NCI-H1105 (cell line): ENCODE results near the gene NKIRAS2.

Experiments used
- DNase-seq: peaks from one replicate; lab custom pipeline; 2025; lab: John Stamatoyannopoulos, UW

NKIRAS2 gene

DNA sequence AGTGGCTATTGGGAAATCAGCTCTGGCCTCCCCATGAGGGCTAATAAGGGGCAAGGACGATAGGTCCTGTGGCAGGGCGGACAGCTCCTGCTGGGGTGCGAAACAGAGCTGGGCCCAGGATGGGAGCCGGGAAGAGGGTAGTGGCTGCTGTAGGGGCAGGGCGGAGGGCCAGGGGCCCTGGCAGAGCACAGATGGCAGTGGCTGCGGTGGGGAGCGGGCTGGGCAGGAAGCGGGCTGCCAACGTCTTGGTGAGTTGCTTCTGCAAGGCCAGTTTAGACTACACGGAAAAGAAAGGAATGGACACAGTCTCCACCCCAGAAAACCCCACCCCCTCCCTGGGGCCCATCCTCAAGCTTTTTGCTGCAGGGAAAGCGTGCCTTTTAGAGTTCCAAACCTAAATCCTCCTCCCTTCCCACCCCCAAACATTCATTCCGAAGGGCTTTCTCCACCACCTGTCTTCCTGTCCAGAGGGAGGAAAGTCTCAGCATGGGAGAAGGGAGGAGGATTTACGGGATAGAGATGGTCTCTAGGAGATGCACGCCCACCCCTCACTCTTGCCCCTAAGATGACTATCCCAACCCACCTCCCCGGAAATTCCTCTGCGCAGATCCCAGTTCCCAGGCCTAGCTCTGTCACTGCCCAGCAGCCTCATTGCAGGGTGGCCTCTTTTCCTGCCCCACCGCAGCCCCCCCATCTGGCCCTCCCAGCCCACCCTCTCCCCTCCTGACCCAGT, 7.1 kb downstream of the NKIRAS2 start:
- DNase-seq: no peak

DNA sequence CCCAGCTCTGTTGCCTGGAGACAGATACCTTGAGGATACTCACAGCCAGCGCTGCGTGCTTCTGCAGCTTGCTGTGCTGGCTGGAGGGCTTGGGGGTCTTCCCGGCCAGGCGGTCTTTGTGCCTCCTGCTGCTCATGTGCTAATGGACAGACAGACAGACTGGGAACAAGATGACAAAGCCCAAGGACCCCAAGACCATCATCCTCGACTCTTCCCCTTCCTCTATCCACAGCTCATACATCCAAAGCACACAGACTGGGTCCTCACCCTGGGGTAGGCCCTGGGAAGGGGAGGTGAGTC, 7.7 kb downstream of the NKIRAS2 start:
- no peak for DNase-seq

DNA sequence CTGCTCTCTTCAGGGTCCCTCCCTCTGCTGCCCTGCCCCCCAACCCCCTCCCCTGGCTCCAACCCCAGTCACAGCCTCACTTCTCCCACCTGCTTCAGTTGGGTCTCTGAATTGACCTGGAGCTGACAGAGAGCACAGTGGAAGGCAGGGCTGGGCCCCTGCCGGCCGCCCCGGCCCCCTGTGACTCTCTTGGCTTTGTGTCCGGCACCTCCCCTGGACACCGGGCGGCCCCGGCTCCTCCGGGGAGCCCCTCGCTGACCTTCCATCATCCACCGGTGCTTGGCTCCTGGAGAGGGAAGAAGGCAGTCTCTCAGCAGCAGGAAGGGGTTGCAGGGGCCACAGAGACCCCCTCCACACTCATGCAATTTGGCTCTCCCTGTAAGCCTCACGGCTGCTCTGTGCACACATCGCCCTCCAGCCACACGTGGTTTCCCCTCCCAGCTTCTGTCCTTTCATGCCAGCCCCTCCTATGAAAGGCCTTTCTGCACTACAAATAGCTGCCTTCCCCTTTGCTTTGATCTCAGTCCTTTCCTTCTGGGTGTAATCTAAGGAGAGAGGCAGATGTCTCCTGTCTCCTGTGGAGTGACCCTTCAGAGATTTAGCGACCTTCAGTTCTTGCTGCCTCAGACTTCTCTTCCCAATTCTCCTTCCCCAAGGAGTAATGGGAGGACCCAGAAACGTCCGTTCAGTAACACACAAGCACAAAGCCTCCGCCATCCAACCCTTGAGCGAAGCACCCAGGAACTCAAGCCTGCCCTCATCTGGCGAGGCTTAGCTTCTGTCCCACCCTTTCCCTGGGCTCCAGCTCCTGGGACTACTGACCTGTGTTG, 8.3 kb downstream of the NKIRAS2 start:
- no peak for DNase-seq

DNA sequence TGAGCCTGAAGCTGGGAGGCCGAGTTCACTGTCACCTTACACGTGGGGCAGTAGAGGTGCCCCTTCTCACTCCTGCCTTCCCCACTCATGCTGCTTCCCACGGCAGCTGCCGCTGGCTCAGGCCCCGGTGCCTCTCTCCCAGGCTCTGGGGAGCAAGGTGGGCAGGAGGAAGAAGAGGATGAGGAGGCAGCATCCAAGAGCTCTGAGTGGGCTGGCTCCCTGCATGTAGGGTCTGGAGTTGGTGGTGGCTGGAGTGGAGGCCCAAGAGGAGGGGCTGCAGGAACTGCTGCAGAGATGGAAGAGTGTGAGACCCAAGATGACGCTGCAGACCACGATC, 8.9 kb downstream of the NKIRAS2 start:
- no peak for DNase-seq

DNA sequence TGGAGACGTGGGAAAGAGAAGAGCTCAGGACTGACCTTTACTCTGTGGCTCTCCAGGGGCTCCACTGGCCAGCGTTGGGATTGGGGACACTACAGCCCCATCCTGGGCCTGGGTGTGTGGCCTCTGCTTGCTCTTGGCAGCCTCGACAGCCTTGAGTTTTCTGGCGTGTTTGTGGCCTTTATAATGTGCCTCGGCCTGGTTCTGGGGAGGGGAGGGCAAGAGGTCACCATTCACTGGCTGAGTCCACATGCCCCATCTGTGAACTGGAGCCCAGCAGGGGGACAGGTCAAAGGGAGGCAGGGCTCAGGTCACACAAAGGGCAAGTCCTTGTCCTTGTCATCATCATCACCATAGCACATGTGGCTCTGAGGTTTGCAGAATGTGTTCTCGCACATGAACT, 11.7 kb downstream of the NKIRAS2 start:
- DNase-seq: no peak

DNA sequence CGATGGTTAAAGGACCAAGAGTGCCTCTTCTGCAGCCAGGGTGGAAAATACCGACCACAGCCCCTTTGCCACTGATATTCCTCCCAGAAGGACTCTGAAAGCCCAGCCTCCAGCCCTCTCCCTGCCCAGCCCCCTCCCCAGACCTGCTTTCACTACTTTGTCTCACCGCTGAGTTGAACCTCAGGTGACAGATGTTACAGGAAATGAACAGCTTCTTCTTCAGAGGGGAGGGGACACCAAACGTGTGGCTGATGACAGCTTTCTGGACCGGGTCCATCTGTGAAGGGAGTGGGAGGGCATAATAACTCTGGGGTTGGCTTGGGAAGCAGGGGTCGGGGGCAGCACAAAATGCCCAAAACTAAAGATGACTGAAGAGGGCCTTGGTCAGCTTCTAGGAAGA, 14.2 kb downstream of the NKIRAS2 start:
- DNase-seq: no peak

DNA sequence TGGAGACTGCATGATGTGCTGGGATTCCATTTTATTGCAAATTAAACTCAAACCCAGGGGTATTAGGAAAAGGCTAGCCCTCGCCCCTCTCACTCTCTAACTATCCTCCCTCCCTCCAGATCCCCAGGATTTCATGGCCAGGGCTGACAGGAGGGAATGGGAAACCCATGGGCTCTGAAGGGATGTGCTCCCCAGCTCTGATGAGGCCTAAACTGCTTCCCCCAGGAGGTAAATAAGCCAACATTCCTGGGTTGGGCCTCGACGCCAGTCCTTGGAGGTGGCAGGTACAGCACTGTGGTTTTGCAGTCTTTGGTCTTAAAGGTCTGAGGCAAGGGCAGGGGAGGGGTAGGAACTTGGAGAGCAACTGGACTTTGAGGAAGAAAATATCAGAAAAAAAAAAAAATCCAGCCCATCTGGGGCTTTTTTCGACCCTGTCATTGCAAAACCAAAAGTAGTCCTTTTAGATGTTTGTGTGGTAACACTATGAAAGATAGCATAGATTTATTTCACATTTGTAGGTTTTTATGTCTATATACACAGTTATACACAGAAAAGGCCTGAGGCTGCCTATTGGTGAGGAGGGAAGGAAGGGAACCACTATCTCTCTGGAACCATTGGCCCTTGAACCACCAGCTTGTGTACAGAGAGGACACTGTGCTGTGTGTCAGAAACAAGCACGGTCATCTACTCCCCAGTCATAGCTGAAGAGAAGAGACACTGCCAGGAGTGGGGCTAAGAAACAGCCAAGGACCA, 18.5 kb downstream of the NKIRAS2 start:
- DNase-seq: no peak

DNA sequence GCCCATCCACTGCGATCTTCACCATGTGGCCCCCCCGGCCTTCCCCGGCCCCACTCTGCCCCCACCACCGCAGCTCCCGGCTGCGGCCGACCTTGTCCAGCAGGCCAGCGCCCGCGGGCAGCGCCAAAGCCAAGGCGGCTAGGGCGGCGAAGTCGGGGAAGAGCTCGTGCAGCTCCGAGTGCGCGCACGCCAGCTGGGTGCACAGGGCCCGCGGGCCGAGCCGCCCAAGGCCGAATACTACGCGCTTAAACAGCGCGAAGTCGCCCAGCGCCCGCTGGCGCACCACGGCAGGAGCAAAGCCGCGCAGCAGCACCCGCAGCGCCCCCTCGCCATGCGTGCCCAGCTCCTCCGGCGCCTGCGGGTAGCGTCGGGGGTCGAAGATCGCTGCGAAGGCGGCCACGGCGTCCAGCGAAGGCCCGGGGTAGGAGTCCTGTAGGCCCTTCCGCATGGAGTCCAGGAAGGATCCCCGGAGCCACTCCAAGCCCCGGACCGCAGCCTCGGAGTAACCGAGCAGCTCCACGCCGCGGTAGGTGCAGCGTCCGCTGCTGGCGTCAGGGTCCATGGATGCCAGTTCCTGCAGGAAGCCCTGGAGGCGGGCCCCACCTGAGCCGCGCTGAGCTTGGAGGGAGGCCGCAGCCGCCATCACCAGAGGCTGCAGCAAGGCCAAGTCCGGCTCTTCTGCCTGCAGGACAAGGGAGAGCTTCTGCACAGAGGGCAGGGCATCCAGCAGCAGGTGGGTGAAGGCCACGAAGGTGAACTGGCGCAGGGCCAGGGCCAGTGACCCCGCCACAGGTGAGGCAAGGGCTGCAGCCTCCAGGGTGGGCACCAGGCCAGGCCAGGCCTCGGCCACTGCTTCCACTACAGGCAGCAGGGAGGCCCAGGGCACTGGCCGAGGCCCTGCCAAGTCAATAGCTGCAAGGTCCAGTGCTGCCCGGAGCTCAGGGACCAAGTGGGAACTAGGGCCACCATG, 20.2 kb downstream of the NKIRAS2 start:
- DNase-seq: no peak

DNA sequence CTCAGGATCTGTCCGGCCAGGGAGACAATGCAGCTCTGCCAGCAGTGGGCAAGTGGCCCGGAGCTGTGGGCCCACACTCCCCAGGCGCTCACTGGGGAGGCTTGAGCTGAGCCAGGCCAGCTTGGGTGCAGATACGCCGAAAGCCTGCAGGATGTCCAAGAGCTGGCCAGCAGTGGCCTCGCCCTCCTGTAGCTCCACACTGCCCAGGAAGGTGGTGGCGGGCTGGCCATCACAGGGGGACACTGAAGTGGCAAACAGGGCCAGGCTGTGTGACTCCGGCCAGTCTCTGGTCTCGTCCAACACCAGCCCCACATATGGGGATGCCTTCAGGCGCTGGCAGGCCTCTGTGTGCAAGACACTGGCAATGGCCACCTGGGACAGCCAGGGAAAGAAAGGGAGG, 20.9 kb downstream of the NKIRAS2 start:
- no peak for DNase-seq

DNA sequence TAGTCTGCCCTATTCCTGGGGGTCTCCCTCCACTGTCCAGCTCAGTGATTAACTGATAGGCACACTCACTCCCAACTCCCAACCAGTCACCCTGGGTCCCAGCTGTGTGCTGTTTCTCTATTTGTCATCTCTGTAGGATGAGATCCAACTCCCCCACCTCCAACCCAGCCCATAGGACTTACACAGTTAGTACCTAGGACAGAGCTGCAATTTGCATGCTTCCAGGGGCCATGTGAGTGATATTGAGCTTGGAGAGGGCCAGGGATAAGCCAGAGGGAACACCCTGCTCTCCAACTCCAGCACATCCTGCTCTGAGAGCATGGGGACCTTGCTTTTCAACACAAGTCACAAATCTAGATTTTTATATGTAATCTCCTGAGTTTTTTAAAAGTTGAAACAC, 21.7 kb downstream of the NKIRAS2 start:
- no peak for DNase-seq

DNA sequence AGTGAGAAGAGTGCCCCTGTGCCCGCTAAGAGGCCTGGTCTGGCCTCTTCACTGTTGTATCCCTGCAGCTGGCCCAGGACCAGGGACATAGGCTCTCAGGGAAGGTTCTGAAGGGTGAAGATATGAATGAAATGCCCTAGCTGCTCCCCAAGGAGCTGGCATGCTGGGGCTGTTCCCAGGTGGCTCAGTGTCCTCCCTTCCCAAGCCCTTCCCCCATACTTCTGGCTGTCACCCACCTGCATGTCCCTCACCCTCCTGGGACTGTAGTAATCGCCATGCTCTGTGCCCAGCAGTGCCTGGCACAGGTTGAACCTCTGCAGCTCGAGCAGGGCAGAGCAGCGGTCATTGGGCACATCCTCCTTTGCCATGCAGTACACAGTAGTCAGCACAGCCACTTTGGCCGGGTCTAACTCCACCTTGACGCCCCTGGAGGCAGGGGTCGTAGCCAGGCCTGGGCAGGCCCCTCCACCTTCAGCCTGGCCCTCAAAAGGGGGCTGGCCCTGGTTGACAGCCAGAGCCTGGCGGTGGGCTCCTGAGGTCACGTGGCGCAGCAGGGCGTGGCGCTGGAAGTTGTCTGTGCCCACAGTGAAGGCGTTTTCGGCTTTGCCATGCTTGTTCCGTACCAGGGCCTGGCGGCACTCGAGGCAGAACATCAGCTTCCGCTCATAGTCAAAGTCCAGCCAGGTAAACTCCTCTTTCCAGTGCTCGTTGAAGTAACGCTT, 22.9 kb downstream of the NKIRAS2 start:
- DNase-seq: no peak

DNA sequence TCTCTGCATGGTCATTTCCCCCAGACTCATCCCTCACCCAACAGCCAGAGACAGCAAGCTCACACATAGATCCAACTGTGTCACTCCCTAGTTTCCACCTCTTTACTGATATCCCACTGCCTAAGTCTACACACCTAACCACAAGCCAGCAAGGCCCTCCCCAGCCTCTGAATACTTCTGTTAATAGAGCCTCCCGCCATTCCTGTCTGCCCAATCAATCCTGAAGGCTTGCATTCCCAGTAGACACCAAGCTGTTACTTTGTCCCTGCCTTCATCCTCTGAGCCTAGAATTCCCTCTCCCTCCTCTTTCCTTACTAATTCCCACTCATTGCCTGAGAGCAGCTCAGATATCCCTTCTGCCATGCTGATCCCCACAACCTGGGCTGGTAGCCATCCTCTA, 25.8 kb downstream of the NKIRAS2 start:
- DNase-seq: no peak

DNA sequence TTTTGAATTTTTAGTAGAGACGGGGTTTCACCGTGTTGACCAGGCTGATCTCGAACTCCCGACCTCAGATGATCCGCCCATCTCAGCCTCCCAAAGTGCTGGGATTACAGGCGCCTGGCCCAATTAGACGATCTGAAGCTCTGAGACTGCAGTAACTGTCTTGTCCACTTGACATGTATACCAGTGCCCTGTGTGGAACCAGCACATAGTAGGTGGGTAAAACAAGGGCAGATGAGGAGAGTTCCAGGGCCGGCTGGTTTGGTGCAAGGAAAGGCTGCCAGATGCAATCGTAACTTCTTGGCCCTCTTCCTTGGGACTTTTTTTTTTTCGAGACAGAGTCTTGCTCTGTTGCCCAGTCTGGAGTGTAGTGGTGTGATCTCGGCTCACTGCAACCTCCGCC, 27.5 kb downstream of the NKIRAS2 start:
- no peak for DNase-seq

DNA sequence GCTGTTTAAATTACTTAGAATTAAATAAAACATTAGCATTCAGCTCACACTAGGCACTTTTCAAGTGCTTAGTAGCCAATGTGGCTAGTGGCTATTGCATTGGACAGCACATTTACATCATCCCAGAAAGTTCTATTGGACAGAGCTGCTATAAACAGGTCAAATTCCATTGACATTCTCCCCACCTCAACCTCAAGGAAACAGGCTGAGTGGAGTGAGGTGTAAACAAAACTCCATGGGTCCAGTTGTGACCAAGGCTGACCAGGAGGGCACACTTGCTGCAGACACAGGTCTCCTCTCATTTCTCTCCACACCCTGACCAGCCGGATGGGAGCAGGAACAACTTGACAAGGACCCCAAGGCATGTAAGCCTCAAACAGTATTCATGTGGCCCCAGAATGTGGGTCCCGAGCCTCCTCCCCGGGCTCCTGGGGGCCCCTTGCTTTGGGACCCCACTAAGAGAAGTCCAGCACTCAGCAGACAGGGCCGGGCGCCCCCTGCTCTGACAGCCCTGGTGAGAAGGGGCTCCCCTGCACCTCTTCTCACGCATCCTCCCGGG, 30.0 kb downstream of the NKIRAS2 start:
- no peak for DNase-seq

DNA sequence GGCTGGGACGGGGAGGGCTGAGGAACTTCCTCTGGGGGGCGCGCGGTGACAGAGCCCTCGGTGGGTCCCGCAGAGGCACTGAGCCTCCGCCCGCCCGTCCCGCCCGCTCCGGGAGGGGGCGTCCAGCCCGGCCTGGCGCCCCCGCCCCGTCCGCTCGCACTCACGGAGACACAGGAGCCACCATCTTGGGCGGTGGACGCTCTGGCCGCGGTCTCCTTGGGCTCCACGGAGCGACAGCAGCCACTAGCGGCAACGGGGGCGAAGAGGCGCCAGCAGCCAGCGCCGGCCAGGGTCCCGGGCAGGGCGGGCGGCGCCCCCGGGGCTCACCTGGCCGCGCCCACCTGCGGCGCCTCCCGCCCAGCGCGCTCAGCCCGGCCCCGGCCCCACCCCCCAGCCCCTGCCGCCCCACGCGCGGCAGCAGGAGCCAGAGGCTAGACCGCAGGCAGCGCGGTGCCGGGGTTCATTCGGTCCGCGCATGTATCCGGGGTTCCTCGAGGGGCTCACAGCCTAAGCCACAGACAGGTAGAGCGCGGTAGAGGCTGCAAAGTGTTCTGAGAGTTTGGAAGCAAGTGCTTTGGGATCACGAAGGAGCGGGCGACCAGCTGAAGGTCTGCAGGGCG, 30.6 kb downstream of the NKIRAS2 start, which contains the start of gene C17orf113:
C17orf113 (minus strand) TSS at position 209 of the 620 bp plus-strand sequence. CDS start 7,225 bp downstream, outside the sequence.
- DNase-seq: peak; percentile 26

DNA sequence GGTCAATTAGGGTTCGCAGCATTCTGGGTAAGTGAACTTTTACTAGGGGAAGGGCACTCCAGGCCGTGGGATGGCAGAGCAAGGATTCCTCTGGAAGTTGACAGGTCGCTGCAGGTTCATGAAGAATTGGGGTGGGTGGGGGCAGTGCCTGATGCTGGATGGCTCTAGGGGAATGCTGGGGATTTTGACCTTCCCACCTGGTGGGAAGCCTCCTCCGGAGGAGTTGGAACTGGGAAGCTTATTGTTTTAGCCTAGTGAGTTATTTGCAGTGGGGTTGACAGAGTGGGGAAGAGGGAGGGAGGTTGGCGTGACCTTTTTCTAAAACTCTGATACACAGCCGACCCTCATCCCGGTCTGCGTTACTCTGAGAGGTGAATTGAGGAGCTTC, 31.1 kb downstream of the NKIRAS2 start:
- DNase-seq: no peak

DNA sequence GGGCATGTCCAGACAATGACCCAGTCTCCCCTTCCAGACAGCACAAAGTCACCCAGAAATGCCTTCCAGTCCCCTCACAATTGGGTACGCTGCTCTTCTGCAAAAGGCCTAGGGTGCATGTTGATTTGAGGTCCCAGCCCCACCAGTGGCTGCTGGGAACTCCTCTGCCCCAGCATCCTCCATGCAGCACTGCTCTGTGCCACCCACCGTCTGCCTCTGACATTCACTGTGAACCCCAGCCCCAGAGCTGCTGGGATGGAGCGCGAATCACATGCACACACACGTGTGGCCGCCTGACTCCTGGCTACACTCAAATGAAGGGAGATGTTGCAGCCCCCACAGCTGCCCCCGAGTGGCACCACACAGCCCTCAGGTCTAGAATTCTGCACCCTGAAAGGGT, 31.8 kb downstream of the NKIRAS2 start:
- no peak for DNase-seq

DNA sequence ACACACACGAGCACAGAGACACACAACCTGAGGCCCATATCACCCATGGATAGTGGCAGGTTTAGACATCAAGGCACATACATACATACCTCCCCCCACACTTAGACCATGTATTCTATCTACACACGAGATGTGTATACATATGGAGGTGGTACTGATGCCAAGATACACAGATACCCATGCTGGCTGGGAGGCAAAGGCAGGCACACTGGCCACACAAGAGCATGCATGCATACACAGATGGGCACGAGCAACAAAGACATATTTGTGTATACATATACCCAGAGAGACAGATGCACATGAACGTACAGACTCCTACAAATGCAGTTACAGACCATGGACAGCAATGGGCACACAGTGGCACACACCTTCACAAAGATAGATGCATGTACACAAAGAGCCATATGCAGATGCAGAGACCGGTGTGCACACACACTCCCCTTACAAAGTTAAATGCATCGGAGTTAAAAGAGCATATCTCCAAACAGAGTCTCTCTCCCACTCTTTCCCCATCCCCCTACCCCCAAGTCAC, 32.5 kb downstream of the NKIRAS2 start:
- no peak for DNase-seq

DNA sequence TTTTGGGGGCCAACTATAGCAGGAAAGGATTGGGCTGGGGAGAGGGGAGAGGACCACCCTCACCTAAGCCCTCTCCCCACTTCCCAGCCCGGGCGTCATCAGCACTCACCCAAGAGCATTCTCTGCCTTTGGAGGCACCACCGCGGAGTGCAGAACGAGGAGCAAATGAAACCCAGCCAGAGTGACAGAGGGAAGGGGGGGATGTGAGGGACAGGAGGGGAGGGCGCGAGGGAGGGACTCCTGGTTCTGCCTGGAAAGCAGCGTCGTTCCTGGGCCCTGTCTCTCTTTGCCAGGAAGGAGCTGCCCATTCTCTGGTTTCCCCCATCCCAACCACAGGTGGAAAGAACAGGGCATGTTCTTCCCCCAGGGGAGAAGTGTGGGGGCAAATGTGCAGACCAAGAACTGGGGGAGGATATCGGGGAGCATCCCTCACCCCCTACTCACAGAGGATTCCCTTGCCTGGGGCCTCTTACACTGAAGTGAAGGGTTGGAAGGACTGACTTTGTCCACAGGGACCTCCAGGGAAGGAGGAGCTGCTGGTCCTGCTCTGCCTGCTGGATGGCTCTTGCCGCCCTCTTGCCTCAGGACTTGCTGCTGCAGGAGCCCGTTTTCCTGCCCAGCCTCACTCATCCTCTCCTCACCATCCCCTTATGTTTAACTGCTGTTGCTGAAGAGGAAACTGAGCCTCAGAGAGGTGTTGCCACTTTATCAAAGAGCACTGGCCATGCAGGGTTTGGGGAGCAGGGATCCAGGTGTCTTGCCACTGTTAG, 34.0 kb downstream of the NKIRAS2 start:
- DNase-seq: no peak
